ENCODE data around the gene OR10H4.

GRCh38 chr19:15934332-15935078, 14.3 kb upstream of the OR10H4 start, which contains the start of gene CYP4F11:
- TF ChIP-seq CTCF (IDR thresholded peaks at IDR 0.05) (no peak), POLR2A (IDR thresholded peaks at IDR 0.05) (no peak), POLR2AphosphoS5 (IDR thresholded peaks at IDR 0.05) (no peak), EP300 (IDR thresholded peaks at IDR 0.05) (no peak)
